GOT3 (cell line): Measurements from ENCODE around the gene SUN5.

ENCODE experiments used
- DNase-seq: peaks from one replicate; lab custom pipeline; 2025; ENCODE audit warnings: mixed read lengths; lab: John Stamatoyannopoulos, UW

Gene SUN5

GRCh38 chr20:33026779-33027759, 22.8 kb upstream of the SUN5 start:
- DNase-seq, result no peak

- DNase-seq, result no peak
Observed at GRCh38 chr20:33026072-33026778, 22.0 kb upstream of the SUN5 start.

GRCh38 chr20:33025318-33025876, 21.2 kb upstream of the SUN5 start:
- DNase-seq, result no peak

- DNase-seq, result no peak
Observed at GRCh38 chr20:33024609-33025317, 20.5 kb upstream of the SUN5 start.

GRCh38 chr20:33024243-33024560, 20.0 kb upstream of the SUN5 start:
- no peak for DNase-seq

GRCh38 chr20:33023439-33024242, 19.4 kb upstream of the SUN5 start:
- no peak for DNase-seq

GRCh38 chr20:33022694-33023438, 18.6 kb upstream of the SUN5 start:
- no peak for DNase-seq

GRCh38 chr20:33022289-33022688, 18.1 kb upstream of the SUN5 start:
- no peak for DNase-seq

GRCh38 chr20:33021879-33022278, 17.6 kb upstream of the SUN5 start:
- DNase-seq, result no peak

- DNase-seq, result no peak
Observed at GRCh38 chr20:33020278-33021161, 16.3 kb upstream of the SUN5 start.

- no peak for DNase-seq
Observed at GRCh38 chr20:33019465-33020277, 15.4 kb upstream of the SUN5 start.

GRCh38 chr20:33018169-33018931, 14.1 kb upstream of the SUN5 start:
- DNase-seq, result no peak

GRCh38 chr20:33017542-33017941, 13.3 kb upstream of the SUN5 start:
- DNase-seq, result no peak

- DNase-seq, result no peak
Observed at GRCh38 chr20:33016581-33017109, 12.4 kb upstream of the SUN5 start.

GRCh38 chr20:33015700-33016580, 11.7 kb upstream of the SUN5 start:
- no peak for DNase-seq

GRCh38 chr20:33015114-33015484, 10.9 kb upstream of the SUN5 start:
- DNase-seq, result no peak
